NB4 (cell line): Measurements from ENCODE around the gene SHISA6.

Source experiments
- POLR2A ChIP-seq: IDR thresholded peaks from 2 replicates; pipeline ENCODE4 v1.6.1; 2011; ENCODE audit warnings: mild to moderate bottlenecking; ENCODE audit not compliant: insufficient read length; ENCODE audit errors: extremely low read depth
- TF ChIP-seq, protein P1 (sequence below): IDR thresholded peaks from one replicate; pipeline ENCODE4 v1.5.1; 2012; ENCODE audit warnings: low read depth, low read length

DNA sequence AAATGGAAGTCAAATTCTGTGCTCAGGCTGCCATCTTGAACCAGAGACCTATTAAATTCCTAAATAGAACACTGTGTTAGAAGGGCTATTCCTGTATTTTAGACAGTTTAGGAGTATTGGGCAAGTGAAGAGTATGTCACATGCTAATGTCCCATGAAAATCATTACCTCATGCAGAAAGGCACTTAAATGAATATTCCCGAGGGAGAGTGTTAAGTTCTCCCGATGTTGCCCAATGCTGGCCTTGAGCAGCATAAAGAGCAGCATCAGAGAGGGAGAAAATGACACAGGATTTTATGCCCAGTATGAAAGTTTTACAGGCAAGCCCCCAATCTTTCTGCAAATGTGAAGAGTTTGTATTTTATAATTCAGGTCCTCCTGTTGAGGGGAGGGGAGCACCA, 28.2 kb upstream of the SHISA6 start:
- TF ChIP-seq, protein P1, sequence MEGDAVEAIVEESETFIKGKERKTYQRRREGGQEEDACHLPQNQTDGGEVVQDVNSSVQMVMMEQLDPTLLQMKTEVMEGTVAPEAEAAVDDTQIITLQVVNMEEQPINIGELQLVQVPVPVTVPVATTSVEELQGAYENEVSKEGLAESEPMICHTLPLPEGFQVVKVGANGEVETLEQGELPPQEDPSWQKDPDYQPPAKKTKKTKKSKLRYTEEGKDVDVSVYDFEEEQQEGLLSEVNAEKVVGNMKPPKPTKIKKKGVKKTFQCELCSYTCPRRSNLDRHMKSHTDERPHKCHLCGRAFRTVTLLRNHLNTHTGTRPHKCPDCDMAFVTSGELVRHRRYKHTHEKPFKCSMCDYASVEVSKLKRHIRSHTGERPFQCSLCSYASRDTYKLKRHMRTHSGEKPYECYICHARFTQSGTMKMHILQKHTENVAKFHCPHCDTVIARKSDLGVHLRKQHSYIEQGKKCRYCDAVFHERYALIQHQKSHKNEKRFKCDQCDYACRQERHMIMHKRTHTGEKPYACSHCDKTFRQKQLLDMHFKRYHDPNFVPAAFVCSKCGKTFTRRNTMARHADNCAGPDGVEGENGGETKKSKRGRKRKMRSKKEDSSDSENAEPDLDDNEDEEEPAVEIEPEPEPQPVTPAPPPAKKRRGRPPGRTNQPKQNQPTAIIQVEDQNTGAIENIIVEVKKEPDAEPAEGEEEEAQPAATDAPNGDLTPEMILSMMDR: no peak
- no peak for TF ChIP-seq POLR2A
